HEK293 (cell line): ENCODE results near the gene KTN1.

Experiments used
- CTCF ChIA-PET: fragments of 350-600 bp; formaldehyde crosslinking; extraction: SDS; loops from one replicate; lab custom pipeline; 2021; ENCODE audit warnings: antibody characterized with exemption; lab: Yijun Ruan, JAX
- POLR2A ChIA-PET: fragments of 300-600 bp; formaldehyde crosslinking; extraction: SDS; loops from one replicate; lab custom pipeline; 2020; ENCODE audit warnings: antibody characterized with exemption, inconsistent platforms; lab: Yijun Ruan, JAX
- H3K27ac ChIP-seq: fragments of 200-500 bp; sonication (Bioruptor generic); 2 replicates; pipeline ENCODE4 v1.5.1; 2014; ENCODE audit warnings: low read depth, low read length, control low read depth, inconsistent platforms; ENCODE audit errors: extremely low read depth
- H3K36me3 ChIP-seq, 2 experiments: fragments of 200-500 bp in 1 of 2; sonication (Bioruptor generic) in 1 of 2; 1 replicate in 1 of 2; 2 replicates in 1 of 2; pipeline ENCODE4 v1.5.1; 2014 to 2017; ENCODE audit warnings: inconsistent platforms in 2 of 2, low read length in 2 of 2; ENCODE audit not compliant: control insufficient read depth in 2 of 2, insufficient read depth in 1 of 2
- H3K4me1 ChIP-seq: fragments of 200-500 bp; sonication (Bioruptor generic); 2 replicates; pipeline ENCODE4 v1.5.1; 2014; ENCODE audit warnings: mild to moderate bottlenecking, low read length, inconsistent platforms; ENCODE audit not compliant: control insufficient read depth, insufficient read depth
- H3K4me3 ChIP-seq: 2 replicates; pipeline ENCODE4 v1.5.1; 2011; ENCODE audit warnings: low read depth, mild to moderate bottlenecking, control low read depth, low read length, moderate library complexity
- H3K9me3 ChIP-seq: fragments of 200-500 bp; sonication (Bioruptor generic); 2 replicates; pipeline ENCODE4 v1.5.1; 2014; ENCODE audit warnings: low read depth, low read length, inconsistent platforms; ENCODE audit not compliant: control insufficient read depth, insufficient read depth
- KLF7 ChIP-seq: fragments of 450-650 bp; formaldehyde crosslinking; IDR thresholded peaks from 2 replicates; pipeline ENCODE4 v1.5.1; 2016; ENCODE audit warnings: missing biosample characterization, missing genetic modification characterization, borderline replicate concordance
- KLF8 ChIP-seq: fragments of 450-650 bp; formaldehyde crosslinking; IDR thresholded peaks from 2 replicates; pipeline ENCODE4 v1.5.1; 2016; ENCODE audit warnings: missing biosample characterization, missing genetic modification characterization
- MEIS1 ChIP-seq: sonication (generic); formaldehyde crosslinking; IDR thresholded peaks from 2 replicates; pipeline ENCODE4 v1.8.1; 2022; ENCODE audit warnings: missing genetic modification reagents, mild to moderate bottlenecking, borderline replicate concordance
- MZF1 ChIP-seq: fragments of 450-650 bp; formaldehyde crosslinking; IDR thresholded peaks from 2 replicates; pipeline ENCODE4 v1.5.1; 2017; ENCODE audit warnings: missing biosample characterization, missing genetic modification characterization, borderline replicate concordance
- WT1 ChIP-seq: fragments of 450-650 bp; formaldehyde crosslinking; IDR thresholded peaks from 2 replicates; pipeline ENCODE4 v1.5.1; 2016; ENCODE audit warnings: missing biosample characterization, missing genetic modification characterization
- YY1 ChIP-seq: fragments of 450-650 bp; formaldehyde crosslinking; IDR thresholded peaks from 2 replicates; pipeline ENCODE4 v1.5.1; 2018; ENCODE audit warnings: missing biosample characterization, missing genetic modification characterization
- ZBTB21 ChIP-seq: fragments of 450-650 bp; formaldehyde crosslinking; IDR thresholded peaks from 2 replicates; pipeline ENCODE4 v1.5.1; 2017; ENCODE audit warnings: missing biosample characterization, missing genetic modification characterization
- ZBTB26 ChIP-seq: fragments of 450-650 bp; formaldehyde crosslinking; optimal IDR thresholded peaks from 2 replicates; pipeline ENCODE3; 2016; ENCODE audit warnings: missing biosample characterization, mild to moderate bottlenecking, missing genetic modification characterization
- ZBTB7A ChIP-seq: fragments of 450-650 bp; formaldehyde crosslinking; IDR thresholded peaks from 2 replicates; pipeline ENCODE4 v1.5.1; 2016; ENCODE audit warnings: low read depth, missing biosample characterization, missing genetic modification characterization
- ZFP69B ChIP-seq: fragments of 450-650 bp; formaldehyde crosslinking; IDR thresholded peaks from 2 replicates; pipeline ENCODE4 v1.5.1; 2016; ENCODE audit warnings: missing biosample characterization, missing genetic modification characterization
- ZNF10 ChIP-seq: fragments of 450-650 bp; formaldehyde crosslinking; IDR thresholded peaks from 2 replicates; pipeline ENCODE4 v1.5.1; 2017; ENCODE audit warnings: missing biosample characterization, missing genetic modification characterization
- ZNF169 ChIP-seq: fragments of 450-650 bp; formaldehyde crosslinking; IDR thresholded peaks from 2 replicates; pipeline ENCODE4 v1.5.1; 2016; ENCODE audit warnings: missing biosample characterization, missing genetic modification characterization
- ZNF211 ChIP-seq: fragments of 450-650 bp; formaldehyde crosslinking; IDR thresholded peaks from 2 replicates; pipeline ENCODE4 v1.5.1; 2016; ENCODE audit warnings: low read depth, missing biosample characterization, missing genetic modification characterization
- ZNF324 ChIP-seq: fragments of 450-650 bp; formaldehyde crosslinking; IDR thresholded peaks from 2 replicates; pipeline ENCODE4 v1.5.1; 2016; ENCODE audit warnings: missing biosample characterization, missing genetic modification characterization
- ZNF335 ChIP-seq: fragments of 450-650 bp; formaldehyde crosslinking; conservative IDR thresholded peaks from 2 replicates; pipeline ENCODE4 v1.5.1; 2016; ENCODE audit warnings: missing biosample characterization, missing genetic modification characterization
- ZNF341 ChIP-seq: fragments of 450-650 bp; formaldehyde crosslinking; IDR thresholded peaks from 2 replicates; pipeline ENCODE4; 2016; ENCODE audit warnings: low read depth, missing biosample characterization, missing genetic modification characterization
- ZNF521 ChIP-seq: fragments of 450-650 bp; formaldehyde crosslinking; IDR thresholded peaks from 2 replicates; pipeline ENCODE4 v1.5.1; 2017; ENCODE audit warnings: missing biosample characterization, mild to moderate bottlenecking, missing genetic modification characterization
- ZNF585B ChIP-seq: fragments of 450-650 bp; formaldehyde crosslinking; IDR thresholded peaks from 2 replicates; pipeline ENCODE4 v1.5.1; 2016; ENCODE audit warnings: missing biosample characterization, missing genetic modification characterization
- ZNF791 ChIP-seq: fragments of 450-650 bp; formaldehyde crosslinking; IDR thresholded peaks from 2 replicates; pipeline ENCODE4 v1.5.1; 2016; ENCODE audit warnings: missing biosample characterization, missing genetic modification characterization
- ZNF837 ChIP-seq: fragments of 450-650 bp; formaldehyde crosslinking; IDR thresholded peaks from 2 replicates; pipeline ENCODE4 v1.5.1; 2016; ENCODE audit warnings: missing biosample characterization, missing genetic modification characterization
- ZSCAN4 ChIP-seq: fragments of 450-650 bp; formaldehyde crosslinking; IDR thresholded peaks from 2 replicates; pipeline ENCODE4 v1.5.1; 2017; ENCODE audit warnings: missing biosample characterization, missing genetic modification characterization
- ZXDB ChIP-seq: fragments of 450-650 bp; formaldehyde crosslinking; IDR thresholded peaks from 2 replicates; pipeline ENCODE4 v1.5.1; 2016; ENCODE audit warnings: missing biosample characterization, missing genetic modification characterization

Gene KTN1

GRCh38 chr14:55603401-55603953 is 23.5 kb downstream of the KTN1 start:
- H3K4me1 ChIP-seq = peaks cover 54% of the 10 kb centered on the region
- H3K4me3 ChIP-seq = no peak overlapping the region
- no peak for TF ChIP-seq MEIS1 (CRISPR knock-in tag)
- TF ChIP-seq KLF8 (tag by site-specific recombination) = no peak
- no peak for TF ChIP-seq ZNF585B (tag by site-specific recombination)
- no peak for TF ChIP-seq MZF1 (tag by site-specific recombination)
- TF ChIP-seq ZXDB (tag by site-specific recombination) = no peak
- ChIA-PET CTCF (interaction anchor here (1.4 kb wide), 1 partner anchor 9 kb away, joined by 4 read pairs; no protein-coding TSS in a partner anchor), POLR2A (no interaction called here)
- H3K9me3 ChIP-seq = no peaks in the 10 kb centered on the region
- no peak overlapping the region for H3K27ac ChIP-seq
- H3K36me3 ChIP-seq = peaks cover 0 to 3% of the 10 kb centered on the region in 2 experiments; a peak in 2 of 3 replicates

- ChIA-PET CTCF (interaction anchor here (0.6 to 1.1 kb wide), 2 partner anchors 166 to 440 kb away, joined by 3 read pairs; no protein-coding TSS in a partner anchor), POLR2A (interaction anchor here (1.0 kb wide), 1 partner anchor 23 kb away, joined by 3 read pairs; no protein-coding TSS in a partner anchor)
- Histone ChIP-seq H3K27ac (no peak overlapping the region), H3K9me3 (no peaks in the 10 kb centered on the region), H3K4me3 (no peak overlapping the region), H3K36me3 (peaks cover 0 to 3% of the 10 kb centered on the region in 2 experiments; a peak in 2 of 3 replicates), H3K4me1 (peaks cover 48% of the 10 kb centered on the region)
- TF ChIP-seq ZBTB7A (tag by site-specific recombination) (no peak), ZNF837 (tag by site-specific recombination) (no peak), ZNF335 (tag by site-specific recombination) (no peak), KLF7 (tag by site-specific recombination) (no peak), ZSCAN4 (tag by site-specific recombination) (no peak), ZBTB26 (tag by site-specific recombination) (no peak), ZNF521 (tag by site-specific recombination) (no peak), ZFP69B (no peak), ZNF10 (tag by site-specific recombination) (no peak), ZBTB21 (tag by site-specific recombination) (no peak), ZNF211 (no peak), YY1 (tag by site-specific recombination) (no peak), ZNF791 (tag by site-specific recombination) (no peak), ZNF169 (tag by site-specific recombination) (no peak), ZNF341 (no peak), WT1 (tag by site-specific recombination) (no peak), ZNF324 (no peak)
- TF ChIP-seq, all 188 proteins: peak for 0
Measured at GRCh38 chr14:55604488-55604887, 24.5 kb downstream of the KTN1 start.
